GM18907 (cell line): ENCODE results near the gene RAB43.

ENCODE experiments used
- ATAC-seq: cut with Tn5 transposase; IDR thresholded peaks from one replicate; pipeline ENCODE4 v1.9.1; 2021; ENCODE audit warnings: mild to moderate bottlenecking, moderate library complexity; ENCODE audit not compliant: unreplicated experiment

The RAB43 gene

GRCh38 chr3:129061888-129062834 lies 59.4 kb downstream of the RAB43 start:
- no peak for ATAC-seq

- no peak for ATAC-seq
Measured at GRCh38 chr3:129061023-129061887, 60.3 kb downstream of the RAB43 start.

- ATAC-seq: no peak
Measured at GRCh38 chr3:129060276-129061022, 61.2 kb downstream of the RAB43 start, which contains the start of gene GP9. GP9 (plus strand) TSS chr3:129060779; CDS start chr3:129061740, 961 bp downstream.

- no peak for ATAC-seq
Measured at GRCh38 chr3:129059311-129059958, 62.2 kb downstream of the RAB43 start.

- peak; percentile 67 for ATAC-seq
Measured at GRCh38 chr3:129058441-129059200, 63.0 kb downstream of the RAB43 start.

- no peak for ATAC-seq
Measured at GRCh38 chr3:129057249-129057648, 64.4 kb downstream of the RAB43 start.

- ATAC-seq: no peak
Measured at GRCh38 chr3:129056451-129057173, 65.0 kb downstream of the RAB43 start.

- no peak for ATAC-seq
Measured at GRCh38 chr3:129054605-129055104, 66.9 kb downstream of the RAB43 start.

- ATAC-seq: no peak
Measured at GRCh38 chr3:129052675-129053074, 68.9 kb downstream of the RAB43 start.

- no peak for ATAC-seq
Measured at GRCh38 chr3:129051871-129052340, 69.7 kb downstream of the RAB43 start.

GRCh38 chr3:129050556-129051295 lies 70.9 kb downstream of the RAB43 start:
- no peak for ATAC-seq

- ATAC-seq: no peak
Measured at GRCh38 chr3:129047553-129047839, 74.1 kb downstream of the RAB43 start.

- ATAC-seq: no peak
Measured at GRCh38 chr3:129046732-129047552, 74.7 kb downstream of the RAB43 start.

- no peak for ATAC-seq
Measured at GRCh38 chr3:129046037-129046731, 75.4 kb downstream of the RAB43 start.

- no peak for ATAC-seq
Measured at GRCh38 chr3:129045675-129046036, 75.9 kb downstream of the RAB43 start.

GRCh38 chr3:129040579-129041300 lies 80.9 kb downstream of the RAB43 start:
- ATAC-seq: no peak
